Vagina (tissue), 2 donors: ENCODE data around the gene NTM.

Source experiments
- POLR2A ChIP-seq, 2 donors: fragments of 450-650 bp; IDR thresholded peaks; one replicate each; pipeline ENCODE4 v1.6.1; 2017; ENCODE audit warnings: antibody characterized with exemption in 2 of 2, mild to moderate bottlenecking in 2 of 2, moderate library complexity in 2 of 2
- POLR2AphosphoS5 ChIP-seq, 2 donors: sonication (generic); formaldehyde crosslinking; IDR thresholded peaks; one replicate each; pipeline ENCODE4 v1.9.0; 2017; ENCODE audit warnings: antibody characterized with exemption in 2 of 2, mild to moderate bottlenecking in 2 of 2, low read depth in 1 of 2; ENCODE audit not compliant: insufficient read depth in 1 of 2
- TF ChIP-seq, protein P1 (sequence below), 3 experiments: fragments of 450-650 bp in 2 of 3; fragments of 200-600 bp in 1 of 3; sonication (generic) in 1 of 3; IDR thresholded peaks; one replicate each; pipeline ENCODE4 v1.5.1; 2017 to 2019; ENCODE audit warnings: antibody characterized with exemption in 3 of 3, mild to moderate bottlenecking in 2 of 3, moderate library complexity in 2 of 3

DNA sequence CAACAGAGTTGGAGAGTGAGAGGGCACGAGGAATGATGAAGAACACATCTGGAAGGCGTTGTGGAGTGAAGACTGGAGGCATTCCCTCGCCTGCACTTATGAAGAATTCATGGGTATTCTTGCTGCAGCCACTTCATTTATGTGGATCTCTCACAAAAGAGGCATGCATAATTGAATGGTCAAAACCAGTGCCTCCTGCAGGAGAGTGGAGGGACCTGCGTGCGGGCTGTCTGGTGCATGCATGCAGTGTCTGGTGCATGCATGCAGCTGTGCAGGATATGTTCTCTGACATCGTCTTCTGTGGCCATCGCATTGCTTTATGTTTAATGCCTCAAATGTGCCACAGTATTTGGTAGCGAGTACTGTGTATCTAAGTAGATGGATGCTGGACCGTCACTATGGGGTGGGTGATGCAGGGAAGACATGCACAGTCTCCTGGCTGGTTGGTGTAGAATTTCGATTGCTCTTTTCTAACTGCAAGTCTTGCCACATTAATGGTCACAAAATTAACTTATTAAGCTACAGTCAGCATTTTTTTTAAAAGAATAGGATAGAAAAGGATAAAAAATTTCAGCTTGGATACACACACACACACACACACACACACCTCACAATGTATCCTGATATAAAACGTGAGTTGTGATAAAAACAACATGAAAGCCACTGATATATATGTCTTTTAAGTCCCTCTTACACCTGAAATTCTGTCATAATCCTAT lies 20.9 kb upstream of the NTM start:
- TF ChIP-seq, protein P1, sequence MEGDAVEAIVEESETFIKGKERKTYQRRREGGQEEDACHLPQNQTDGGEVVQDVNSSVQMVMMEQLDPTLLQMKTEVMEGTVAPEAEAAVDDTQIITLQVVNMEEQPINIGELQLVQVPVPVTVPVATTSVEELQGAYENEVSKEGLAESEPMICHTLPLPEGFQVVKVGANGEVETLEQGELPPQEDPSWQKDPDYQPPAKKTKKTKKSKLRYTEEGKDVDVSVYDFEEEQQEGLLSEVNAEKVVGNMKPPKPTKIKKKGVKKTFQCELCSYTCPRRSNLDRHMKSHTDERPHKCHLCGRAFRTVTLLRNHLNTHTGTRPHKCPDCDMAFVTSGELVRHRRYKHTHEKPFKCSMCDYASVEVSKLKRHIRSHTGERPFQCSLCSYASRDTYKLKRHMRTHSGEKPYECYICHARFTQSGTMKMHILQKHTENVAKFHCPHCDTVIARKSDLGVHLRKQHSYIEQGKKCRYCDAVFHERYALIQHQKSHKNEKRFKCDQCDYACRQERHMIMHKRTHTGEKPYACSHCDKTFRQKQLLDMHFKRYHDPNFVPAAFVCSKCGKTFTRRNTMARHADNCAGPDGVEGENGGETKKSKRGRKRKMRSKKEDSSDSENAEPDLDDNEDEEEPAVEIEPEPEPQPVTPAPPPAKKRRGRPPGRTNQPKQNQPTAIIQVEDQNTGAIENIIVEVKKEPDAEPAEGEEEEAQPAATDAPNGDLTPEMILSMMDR (IDR thresholded peaks at IDR 0.05): no peak
- no peak for TF ChIP-seq POLR2A (IDR thresholded peaks at IDR 0.05)
- no peak for TF ChIP-seq POLR2AphosphoS5 (IDR thresholded peaks at IDR 0.05; ENCODE audit: insufficient read depth in 1 of 2, low read depth in 1 of 2)
